Right kidney (tissue), 1 donor: ENCODE results near the gene MPPED1.

Experiments used
- DNase-seq: peaks from one replicate; pipeline ENCODE4 v3.0.0-alpha.2; 2016

Gene MPPED1

DNA sequence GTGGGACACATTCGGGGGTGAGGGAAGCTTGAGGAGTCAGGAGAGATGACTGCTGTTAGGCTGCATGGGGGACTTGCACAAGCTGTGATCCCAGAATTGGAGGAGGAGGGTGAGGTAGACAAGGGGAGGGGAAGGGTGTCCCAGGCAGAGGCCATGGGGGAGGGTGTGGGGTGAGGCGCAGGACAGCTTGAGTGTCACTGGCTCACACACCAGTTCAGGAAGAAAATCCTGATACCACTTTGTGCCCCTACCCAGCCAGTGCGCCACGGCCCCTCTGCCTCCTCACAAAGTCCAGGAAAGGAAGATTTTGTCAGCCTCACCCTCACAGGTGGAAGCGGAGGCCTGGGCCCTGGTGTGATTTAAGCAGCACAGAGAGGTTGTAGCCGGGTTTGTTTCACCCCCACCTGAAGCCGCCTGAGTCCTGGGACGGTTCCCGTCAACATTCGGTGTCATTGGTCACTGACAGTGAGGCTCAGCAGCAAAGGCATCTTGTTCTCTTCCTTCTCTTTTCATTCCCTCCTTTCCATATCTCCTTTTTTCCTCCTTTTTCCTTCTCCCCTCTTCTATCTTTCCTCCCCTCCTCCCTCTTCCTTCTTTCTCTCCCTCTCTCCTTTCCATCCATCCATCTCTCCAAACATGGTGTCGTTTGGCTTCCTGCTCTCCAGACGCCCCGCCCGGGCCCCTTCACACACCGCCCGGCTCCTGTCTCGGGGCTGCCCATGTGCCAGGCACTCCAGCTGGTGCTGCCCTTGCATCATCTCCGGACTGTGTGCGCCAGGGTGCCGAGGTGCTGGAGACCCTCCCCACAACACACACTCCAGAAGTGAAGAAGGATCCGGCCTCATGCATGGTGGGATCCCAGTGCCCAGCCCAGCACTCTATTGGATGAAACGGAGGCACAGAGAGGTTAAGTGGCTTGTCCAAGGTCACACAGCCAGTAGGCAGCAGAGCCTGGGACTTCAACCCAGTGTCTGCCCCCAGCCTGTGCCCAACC is 89.3 kb downstream of the MPPED1 start:
- DNase-seq = no peak

DNA sequence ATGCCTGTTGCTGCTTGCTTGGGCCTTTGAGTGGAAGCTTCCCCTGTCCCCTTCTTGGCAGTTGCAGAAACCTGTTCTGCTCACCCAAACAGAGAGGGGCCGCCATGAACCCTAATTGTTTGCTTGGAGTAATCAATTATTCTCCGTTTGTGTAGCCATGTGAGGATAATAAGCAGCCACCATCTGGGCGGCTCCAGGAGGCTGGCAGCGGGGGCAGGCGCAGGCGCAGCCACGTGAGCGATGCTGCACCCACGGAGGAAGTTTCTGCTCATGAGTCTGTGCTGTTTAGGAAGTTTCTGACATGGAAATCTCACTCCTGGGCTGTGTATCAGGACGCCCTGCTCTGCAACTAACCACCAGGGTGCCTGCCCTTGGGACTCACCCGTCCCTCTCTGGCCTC is 90.1 kb downstream of the MPPED1 start:
- no peak for DNase-seq

- DNase-seq = no peak
Measured at GRCh38 chr22:43502306-43502874, 90.6 kb downstream of the MPPED1 start.

GRCh38 chr22:43504068-43504467 is 92.3 kb downstream of the MPPED1 start:
- no peak for DNase-seq

DNA sequence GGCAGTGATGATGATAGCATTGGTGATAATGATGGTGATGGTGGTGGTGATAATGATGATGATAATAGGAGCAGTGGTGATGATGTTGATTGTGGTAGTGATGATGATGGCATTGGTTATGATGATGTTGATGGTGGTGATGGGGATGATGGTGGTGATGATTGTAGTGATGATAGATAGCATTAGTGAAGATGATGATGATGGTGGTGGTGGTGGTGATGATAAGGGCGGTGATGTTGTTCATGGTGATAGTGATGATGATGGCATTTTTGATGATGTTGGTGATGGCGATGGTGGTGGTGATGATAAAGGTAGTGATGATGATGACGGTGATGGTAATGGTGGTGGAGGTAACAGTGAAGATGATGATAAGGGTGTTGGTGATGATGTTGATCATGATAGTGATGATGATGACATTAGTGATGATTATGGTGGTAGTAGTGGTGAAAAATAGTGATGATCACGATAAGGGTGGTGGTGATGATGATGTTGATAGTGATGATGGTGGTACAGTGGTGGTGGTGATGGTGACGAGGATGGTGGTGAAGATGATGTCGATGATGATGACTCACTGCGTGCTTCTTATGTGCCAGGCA is 93.0 kb downstream of the MPPED1 start:
- no peak for DNase-seq

DNA sequence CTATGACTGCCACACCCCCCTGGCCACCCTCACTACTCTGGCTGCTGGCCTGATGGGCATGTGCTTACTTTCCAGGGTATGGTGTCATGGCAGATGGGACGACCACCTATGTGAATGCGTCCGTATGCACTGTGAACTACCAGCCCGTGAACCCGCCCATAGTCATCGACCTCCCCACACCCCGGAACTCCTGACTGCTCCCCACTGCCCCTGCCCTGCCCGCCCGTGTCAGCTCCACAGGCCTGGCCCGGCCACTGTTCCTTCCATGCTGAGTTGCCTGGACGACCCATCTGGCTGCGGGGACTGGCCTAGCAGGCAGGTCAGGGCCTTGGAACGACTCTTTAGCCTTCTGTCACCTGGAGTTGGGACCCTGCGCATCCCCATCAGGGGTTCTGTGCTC is 93.6 kb downstream of the MPPED1 start:
- DNase-seq = no peak

DNA sequence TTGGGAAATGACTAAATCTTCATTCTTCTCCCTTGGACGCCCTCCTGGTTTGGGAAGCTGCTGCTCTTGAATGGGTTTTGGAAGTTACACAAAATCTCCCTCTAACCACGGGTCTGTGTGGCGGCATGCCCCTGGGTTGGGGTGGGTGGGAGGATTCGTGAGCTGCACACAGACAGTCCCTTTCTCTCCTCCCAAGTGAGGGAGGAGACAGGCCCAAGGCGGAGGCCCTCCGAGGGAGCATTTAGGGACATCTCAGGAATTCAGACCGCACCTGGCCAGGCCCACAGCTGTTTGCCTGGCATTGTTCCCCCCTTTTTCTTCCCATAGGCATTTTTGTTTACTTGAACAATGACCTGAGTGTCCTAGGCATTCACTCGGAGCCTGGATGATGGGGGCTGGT is 94.1 kb downstream of the MPPED1 start:
- DNase-seq = no peak

DNA sequence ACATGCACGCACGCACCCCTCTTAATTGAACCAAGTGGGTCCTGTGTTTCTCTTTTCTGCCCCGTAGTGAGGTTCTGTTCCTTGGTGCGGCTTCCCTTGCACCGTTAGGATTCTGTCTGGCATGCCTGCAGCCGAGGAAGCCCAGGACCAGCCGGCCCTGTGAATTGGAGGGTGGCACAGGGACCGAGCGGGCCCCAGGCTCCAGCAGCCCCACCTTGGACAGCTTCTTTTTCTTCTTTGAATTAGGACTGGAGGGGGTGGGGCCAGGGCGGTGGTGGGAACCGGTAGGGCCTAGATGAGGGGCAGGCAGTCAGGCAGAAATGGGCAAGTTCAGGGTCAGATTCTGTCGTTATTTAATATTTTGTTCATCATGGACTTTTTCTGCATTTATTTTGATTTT is 94.7 kb downstream of the MPPED1 start:
- DNase-seq = no peak

DNA sequence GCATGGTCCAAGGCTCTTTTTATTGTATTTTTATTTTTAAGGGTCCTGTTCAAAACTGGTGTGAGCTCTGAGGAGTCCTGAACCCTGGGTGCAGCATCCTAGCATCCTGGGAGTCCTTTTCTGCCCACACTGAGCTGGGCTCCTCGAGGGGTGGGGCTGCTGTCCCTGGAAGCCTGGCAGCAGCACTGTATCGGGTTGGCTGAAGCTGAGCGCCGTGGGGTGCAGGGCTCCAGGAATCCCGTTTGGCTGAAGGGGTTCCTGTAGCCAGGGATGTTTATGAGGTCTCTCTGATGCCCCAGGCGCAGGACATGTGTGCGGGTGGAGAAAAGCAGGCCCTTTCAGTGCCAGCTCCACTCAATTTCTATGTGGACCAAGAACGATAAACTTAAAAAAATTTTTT is 95.4 kb downstream of the MPPED1 start:
- DNase-seq = no peak

GRCh38 chr22:43508489-43508888 is 96.7 kb downstream of the MPPED1 start:
- no peak for DNase-seq

- DNase-seq = no peak
Measured at GRCh38 chr22:43509337-43509736, 97.5 kb downstream of the MPPED1 start.

- no peak for DNase-seq
Measured at GRCh38 chr22:43510281-43511070, 98.7 kb downstream of the MPPED1 start.

- no peak for DNase-seq
Measured at GRCh38 chr22:43511276-43511910, 99.6 kb downstream of the MPPED1 start.

DNA sequence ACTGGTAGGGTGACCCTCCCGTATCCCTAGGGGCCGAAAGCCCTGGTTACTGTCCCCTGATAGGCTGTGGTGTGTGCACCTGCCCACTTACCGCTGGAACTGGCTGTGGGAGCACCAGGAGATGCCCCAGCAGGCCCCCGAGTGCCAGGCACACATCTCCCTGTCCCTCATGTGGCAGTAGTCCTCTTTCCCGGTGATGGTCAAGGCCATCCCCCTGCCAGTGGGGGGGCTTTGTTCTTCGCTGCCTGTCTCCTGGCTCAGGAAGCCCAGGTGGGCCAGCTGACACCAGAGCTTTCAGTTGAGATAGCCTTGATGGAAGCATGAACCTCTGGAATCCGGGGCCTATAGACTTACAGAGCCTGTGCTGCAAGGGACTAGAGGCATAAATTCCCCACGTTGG is 100.5 kb downstream of the MPPED1 start:
- no peak for DNase-seq

DNA sequence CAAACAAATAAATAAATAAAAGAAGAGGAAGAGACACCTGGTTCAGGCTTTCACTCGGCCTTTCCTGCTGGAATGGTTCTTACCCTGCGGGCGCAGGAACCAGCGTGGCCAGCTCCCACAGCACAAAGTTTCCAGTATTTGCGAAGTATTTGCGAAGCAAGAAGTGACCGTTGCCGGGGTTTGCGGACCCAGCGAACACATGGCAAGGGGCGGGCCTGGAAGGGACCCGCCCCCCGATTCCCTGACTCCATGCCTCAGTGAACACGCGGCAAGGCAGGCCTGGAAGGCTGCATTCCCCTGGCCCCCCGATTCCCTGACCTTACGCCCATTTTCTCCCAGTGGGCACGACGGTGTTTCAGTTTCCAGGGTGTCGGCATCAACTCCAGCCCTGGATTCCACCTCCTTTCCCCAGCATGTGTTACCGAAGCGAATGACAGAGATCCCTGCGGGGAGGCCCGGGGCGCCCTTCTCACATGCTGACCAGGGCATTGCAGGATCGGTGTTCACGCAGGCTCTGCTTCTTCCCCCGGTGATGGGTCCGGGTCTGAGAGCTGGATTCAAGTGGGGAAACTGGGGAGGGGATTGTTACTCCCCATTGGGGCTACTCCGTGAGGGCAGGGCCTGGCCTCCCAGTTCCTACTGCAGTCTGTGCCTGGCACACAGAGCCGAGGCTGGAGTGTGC is 102.8 kb downstream of the MPPED1 start:
- no peak for DNase-seq

- DNase-seq = no peak
Measured at GRCh38 chr22:43515411-43515810, 103.6 kb downstream of the MPPED1 start.

DNA sequence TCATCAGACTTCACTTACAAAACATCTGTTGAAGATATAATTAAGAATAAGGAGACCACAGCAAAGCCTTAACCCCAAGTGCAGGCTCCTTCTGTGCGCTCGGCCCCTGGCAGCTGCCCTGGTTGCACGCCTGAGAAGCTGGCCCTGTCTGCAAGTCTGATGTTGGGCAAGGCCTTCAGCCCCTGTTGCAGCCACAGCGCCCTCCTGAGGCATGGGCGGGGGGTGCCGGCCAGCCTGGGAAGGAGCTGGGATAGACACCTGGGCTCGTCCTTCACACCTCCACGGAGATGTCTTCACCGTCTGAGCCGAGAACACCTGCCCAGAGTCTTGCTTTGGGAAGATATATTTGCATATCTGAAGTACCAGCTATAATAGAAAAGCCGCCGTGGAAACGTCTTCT is 104.1 kb downstream of the MPPED1 start:
- DNase-seq = no peak

DNA sequence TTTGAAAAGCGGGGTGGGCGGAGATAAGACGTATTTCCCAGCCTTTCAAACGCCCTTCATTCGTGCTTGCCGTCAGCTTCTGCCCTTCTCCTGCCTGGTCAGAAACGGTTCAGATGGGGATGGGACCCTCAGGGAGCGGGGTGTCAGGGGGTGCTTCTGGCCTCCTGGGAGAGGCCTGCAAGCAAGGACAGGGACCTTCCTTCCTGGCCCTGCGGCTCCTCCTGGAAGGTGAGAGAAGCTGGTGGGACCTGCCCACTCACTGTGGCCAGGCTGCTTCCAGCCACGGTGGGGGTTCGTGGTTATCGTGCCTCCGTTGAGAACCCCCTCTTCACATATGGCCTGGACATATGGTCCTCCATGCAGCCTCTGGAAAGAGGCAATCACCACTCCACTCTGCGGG is 104.6 kb downstream of the MPPED1 start:
- DNase-seq = no peak

DNA sequence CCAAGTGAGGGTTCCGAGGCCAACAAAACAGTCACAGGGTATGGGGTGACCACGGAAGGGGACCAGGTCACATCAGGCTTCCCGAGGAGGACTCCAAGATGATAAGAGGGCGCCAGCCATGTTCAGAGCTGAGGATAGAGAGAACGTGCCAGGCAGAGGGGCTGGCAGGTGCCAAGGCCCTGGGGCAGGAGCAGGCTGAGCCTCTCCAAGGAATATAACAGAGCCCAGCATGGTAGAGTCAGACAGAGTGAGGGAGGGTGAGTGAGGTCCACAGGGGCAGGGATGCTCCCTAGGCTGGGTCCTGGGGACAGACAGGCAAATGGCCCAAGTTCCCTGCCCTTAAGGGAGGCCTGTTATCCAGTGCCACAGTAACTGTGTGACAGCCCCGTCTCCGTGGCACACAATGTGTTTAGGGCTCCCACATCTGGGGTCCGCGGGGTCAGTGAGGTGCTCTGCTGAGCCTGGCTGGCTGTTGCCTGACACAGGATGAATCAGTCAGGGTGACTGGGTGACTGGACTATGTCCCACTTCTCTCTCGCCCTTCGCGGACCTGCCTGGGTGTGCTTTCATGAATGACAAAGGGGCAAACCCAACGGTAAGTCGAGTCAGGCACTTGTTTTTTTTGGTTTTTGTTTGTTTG is 105.3 kb downstream of the MPPED1 start:
- no peak for DNase-seq

- DNase-seq = no peak
Measured at GRCh38 chr22:43520632-43521039, 108.8 kb downstream of the MPPED1 start.

- no peak for DNase-seq
Measured at GRCh38 chr22:43521716-43522115, 109.9 kb downstream of the MPPED1 start.
